ENCODE results near the gene TBC1D1. TPM values are rescaled to one million over a fixed set of nuclear protein-coding genes. Genes with fewer than 3 reads are reported as not detected.

TBC1D1 gene
- total and polyA plus RNA-seq, 2 donors (not counting 1 experiment from before 2014, with no cell fraction given): 39.7 to 90.0 TPM

GRCh38 chr4:37924946-37925345, 34.1 kb downstream of the TBC1D1 start:
- no peak for TF ChIP-seq EZH2 (IDR thresholded peaks at IDR 0.05; ENCODE audit: low read length, missing control alignments)
- no peak for TF ChIP-seq CTCF (conservative IDR thresholded peaks at IDR 0.05 in 1 of 2, IDR thresholded peaks at IDR 0.05 in 1 of 2; ENCODE audit: low read depth in 1 of 2, low read length in 2 of 2)
- no peaks in the 10 kb centered on the region for H3K4me1 ChIP-seq (ENCODE audit: control insufficient read depth, extremely low read depth, insufficient read depth, low read length)
- H3K9me3 ChIP-seq (ENCODE audit: control insufficient read depth, insufficient read depth, low read depth, low read length): no peaks in the 10 kb centered on the region
- DNase-seq (ENCODE audit: low read depth in 2 of 2): no peak
- no peaks in the 10 kb centered on the region for H4K20me1 ChIP-seq (ENCODE audit: control insufficient read depth, extremely low read depth, insufficient read depth, low read length)
- H3K4me3 ChIP-seq (replicated peaks in 1 of 4; ENCODE audit: control extremely low read depth in 1 of 4, insufficient read depth in 1 of 4, low read depth in 3 of 4, low read length in 4 of 4): no peak overlapping the region
- H3K27ac ChIP-seq (ENCODE audit: insufficient read depth, low read length): no peak overlapping the region
- H3K4me2 ChIP-seq (ENCODE audit: extremely low read depth, insufficient read depth, low read length): no peak overlapping the region
- no peak overlapping the region for H3K9ac ChIP-seq (ENCODE audit: insufficient read depth, low read length)
- no peaks in the 10 kb centered on the region for H3K27me3 ChIP-seq (ENCODE audit: control insufficient read depth, insufficient read depth, low read length)
- no peaks in the 10 kb centered on the region for H3K79me2 ChIP-seq (ENCODE audit: control insufficient read depth, insufficient read depth, low read length)
- no peak overlapping the region for H2AFZ ChIP-seq (ENCODE audit: low read length)
- no peaks in the 10 kb centered on the region for H3K36me3 ChIP-seq (ENCODE audit: control insufficient read depth, insufficient read depth, low read length)

- TF ChIP-seq EZH2 (IDR thresholded peaks at IDR 0.05; ENCODE audit: low read length, missing control alignments): no peak
- TF ChIP-seq CTCF (conservative IDR thresholded peaks at IDR 0.05 in 1 of 2, IDR thresholded peaks at IDR 0.05 in 1 of 2; ENCODE audit: low read depth in 1 of 2, low read length in 2 of 2): no peak
- Histone ChIP-seq H2AFZ (ENCODE audit: low read length) (no peak overlapping the region), H3K9me3 (ENCODE audit: control insufficient read depth, insufficient read depth, low read depth, low read length) (no peaks in the 10 kb centered on the region), H3K27me3 (ENCODE audit: control insufficient read depth, insufficient read depth, low read length) (no peaks in the 10 kb centered on the region), H3K4me1 (ENCODE audit: control insufficient read depth, extremely low read depth, insufficient read depth, low read length) (no peaks in the 10 kb centered on the region), H3K79me2 (ENCODE audit: control insufficient read depth, insufficient read depth, low read length) (no peaks in the 10 kb centered on the region), H3K27ac (ENCODE audit: insufficient read depth, low read length) (no peak overlapping the region), H4K20me1 (ENCODE audit: control insufficient read depth, extremely low read depth, insufficient read depth, low read length) (no peaks in the 10 kb centered on the region), H3K4me3 (replicated peaks in 1 of 4; ENCODE audit: control extremely low read depth in 1 of 4, insufficient read depth in 1 of 4, low read depth in 3 of 4, low read length in 4 of 4) (no peak overlapping the region), H3K36me3 (ENCODE audit: control insufficient read depth, insufficient read depth, low read length) (no peaks in the 10 kb centered on the region), H3K4me2 (ENCODE audit: extremely low read depth, insufficient read depth, low read length) (no peak overlapping the region), H3K9ac (ENCODE audit: insufficient read depth, low read length) (no peak overlapping the region)
- no peak for DNase-seq (ENCODE audit: low read depth in 2 of 2)
Observed at GRCh38 chr4:37927434-37927833, 36.5 kb downstream of the TBC1D1 start.

- H3K4me1 ChIP-seq (ENCODE audit: control insufficient read depth, extremely low read depth, insufficient read depth, low read length): no peaks in the 10 kb centered on the region
- H3K36me3 ChIP-seq (ENCODE audit: control insufficient read depth, insufficient read depth, low read length): no peaks in the 10 kb centered on the region
- no peaks in the 10 kb centered on the region for H3K27me3 ChIP-seq (ENCODE audit: control insufficient read depth, insufficient read depth, low read length)
- no peaks in the 10 kb centered on the region for H3K9me3 ChIP-seq (ENCODE audit: control insufficient read depth, insufficient read depth, low read depth, low read length)
- H3K4me2 ChIP-seq (ENCODE audit: extremely low read depth, insufficient read depth, low read length): no peak overlapping the region
- H3K4me3 ChIP-seq (replicated peaks in 1 of 4; ENCODE audit: control extremely low read depth in 1 of 4, insufficient read depth in 1 of 4, low read depth in 3 of 4, low read length in 4 of 4): peak overlapping the region in 1 of 4 experiments; percentile 3
- TF ChIP-seq EZH2 (IDR thresholded peaks at IDR 0.05; ENCODE audit: low read length, missing control alignments) (no peak), CTCF (conservative IDR thresholded peaks at IDR 0.05 in 1 of 2, IDR thresholded peaks at IDR 0.05 in 1 of 2; ENCODE audit: low read depth in 1 of 2, low read length in 2 of 2) (no peak)
- no peaks in the 10 kb centered on the region for H4K20me1 ChIP-seq (ENCODE audit: control insufficient read depth, extremely low read depth, insufficient read depth, low read length)
- DNase-seq (ENCODE audit: low read depth in 2 of 2): peak in 1 of 2 donors; percentile 53
- H3K27ac ChIP-seq (ENCODE audit: insufficient read depth, low read length): no peak overlapping the region
- no peak overlapping the region for H2AFZ ChIP-seq (ENCODE audit: low read length)
- H3K9ac ChIP-seq (ENCODE audit: insufficient read depth, low read length): no peak overlapping the region
- no peaks in the 10 kb centered on the region for H3K79me2 ChIP-seq (ENCODE audit: control insufficient read depth, insufficient read depth, low read length)
Observed at GRCh38 chr4:37928426-37929416, 37.8 kb downstream of the TBC1D1 start.
